HEK293 (cell line): Measurements from ENCODE around the gene ARID3A.
A peak's percentile ranks its signal among the peaks of the same experiment; 100 is the strongest.

ENCODE experiments used
- BCL11B ChIP-seq: fragments of 450-650 bp; formaldehyde crosslinking; IDR thresholded peaks from 2 replicates; pipeline ENCODE4 v1.5.1; 2016; ENCODE audit warnings: low read depth, missing biosample characterization, missing genetic modification characterization
- GLI2 ChIP-seq: fragments of 450-650 bp; formaldehyde crosslinking; IDR thresholded peaks from 2 replicates; pipeline ENCODE4; 2017; ENCODE audit warnings: missing biosample characterization, missing genetic modification characterization, low read depth, borderline replicate concordance
- KLF10 ChIP-seq: fragments of 450-650 bp; IDR thresholded peaks from 2 replicates; pipeline ENCODE4 v1.5.1; 2018; ENCODE audit warnings: missing biosample characterization, mild to moderate bottlenecking, missing genetic modification characterization
- PBX3 ChIP-seq: sonication (generic); formaldehyde crosslinking; IDR thresholded peaks from 2 replicates; pipeline ENCODE4 v1.8.1; 2022; ENCODE audit warnings: mild to moderate bottlenecking, moderate library complexity, missing genetic modification reagents
- PRDM1 ChIP-seq: fragments of 450-650 bp; formaldehyde crosslinking; IDR thresholded peaks from 2 replicates; pipeline ENCODE4; 2016; ENCODE audit warnings: missing biosample characterization, missing genetic modification characterization
- RBAK ChIP-seq: fragments of 450-650 bp; formaldehyde crosslinking; IDR thresholded peaks from 2 replicates; pipeline ENCODE4 v1.5.1; 2016; ENCODE audit warnings: missing biosample characterization, missing genetic modification characterization
- SP7 ChIP-seq: fragments of 450-650 bp; formaldehyde crosslinking; IDR thresholded peaks from 2 replicates; pipeline ENCODE4 v1.5.1; 2016; ENCODE audit warnings: missing biosample characterization, missing genetic modification characterization
- ZBTB6 ChIP-seq: fragments of 450-650 bp; formaldehyde crosslinking; IDR thresholded peaks from 2 replicates; pipeline ENCODE4 v1.5.1; 2017; ENCODE audit warnings: missing biosample characterization, missing genetic modification characterization
- ZBTB8A ChIP-seq: fragments of 450-650 bp; formaldehyde crosslinking; IDR thresholded peaks from 2 replicates; pipeline ENCODE4 v1.5.1; 2016; ENCODE audit warnings: missing biosample characterization, missing genetic modification characterization
- ZFP41 ChIP-seq: fragments of 450-650 bp; formaldehyde crosslinking; IDR thresholded peaks from 2 replicates; pipeline ENCODE4 v1.5.1; 2016; ENCODE audit warnings: missing biosample characterization, missing genetic modification characterization, borderline replicate concordance
- ZFP69B ChIP-seq: fragments of 450-650 bp; formaldehyde crosslinking; IDR thresholded peaks from 2 replicates; pipeline ENCODE4 v1.5.1; 2016; ENCODE audit warnings: missing biosample characterization, missing genetic modification characterization
- ZNF2 ChIP-seq: fragments of 450-650 bp; formaldehyde crosslinking; IDR thresholded peaks from 2 replicates; pipeline ENCODE4 v1.5.1; 2016; ENCODE audit warnings: missing biosample characterization, missing genetic modification characterization
- ZNF221 ChIP-seq: fragments of 450-650 bp; formaldehyde crosslinking; IDR thresholded peaks from 2 replicates; pipeline ENCODE4 v1.5.1; 2017; ENCODE audit warnings: missing biosample characterization, missing genetic modification characterization, borderline replicate concordance
- ZNF362 ChIP-seq: fragments of 450-650 bp; formaldehyde crosslinking; IDR thresholded peaks from 2 replicates; pipeline ENCODE4 v1.5.1; 2016; ENCODE audit warnings: missing biosample characterization, missing genetic modification characterization
- ZNF404 ChIP-seq: fragments of 450-650 bp; formaldehyde crosslinking; IDR thresholded peaks from 2 replicates; pipeline ENCODE4 v1.5.1; 2017; ENCODE audit warnings: missing biosample characterization, missing genetic modification characterization
- ZNF501 ChIP-seq: fragments of 450-650 bp; formaldehyde crosslinking; IDR thresholded peaks from 2 replicates; pipeline ENCODE4 v1.5.1; 2016; ENCODE audit warnings: missing biosample characterization, missing genetic modification characterization
- ZNF610 ChIP-seq: fragments of 450-650 bp; formaldehyde crosslinking; IDR thresholded peaks from 2 replicates; pipeline ENCODE4 v1.5.1; 2016; ENCODE audit warnings: missing biosample characterization, missing genetic modification characterization, borderline replicate concordance
- ZNF843 ChIP-seq: fragments of 450-650 bp; formaldehyde crosslinking; IDR thresholded peaks from 2 replicates; pipeline ENCODE4 v1.5.1; 2016; ENCODE audit warnings: missing biosample characterization, missing genetic modification characterization
- TF ChIP-seq, protein P1 (sequence below): fragments of 450-650 bp; IDR thresholded peaks from 2 replicates; pipeline ENCODE4 v1.5.1; 2018; ENCODE audit warnings: missing biosample characterization, mild to moderate bottlenecking, missing genetic modification characterization
- TF ChIP-seq, protein P2 (sequence below): fragments of 450-650 bp; formaldehyde crosslinking; IDR thresholded peaks from 2 replicates; pipeline ENCODE4 v1.5.1; 2017; ENCODE audit warnings: missing biosample characterization, missing genetic modification characterization
- TF ChIP-seq, protein P3 (sequence below): fragments of 450-650 bp; formaldehyde crosslinking; IDR thresholded peaks from 2 replicates; pipeline ENCODE4 v1.5.1; 2016; ENCODE audit warnings: missing biosample characterization, missing genetic modification characterization
- TF ChIP-seq, protein P4 (sequence below): fragments of 450-650 bp; formaldehyde crosslinking; IDR thresholded peaks from 2 replicates; pipeline ENCODE4 v1.5.1; 2016; ENCODE audit warnings: missing biosample characterization, missing genetic modification characterization

Gene ARID3A

GRCh38 chr19:1019980-1020867, 94.4 kb downstream of the ARID3A start (continued):
- TF ChIP-seq ZBTB6 (tag by site-specific recombination) (no peak; the same call in 1 of the 2 replicates), ZNF610 (tag by site-specific recombination) (no peak), ZBTB8A (tag by site-specific recombination) (no peak; the same call in 1 of the 2 replicates), ZNF501 (no peak), ZNF2 (tag by site-specific recombination) (no peak), PBX3 (CRISPR knock-in tag) (no peak), RBAK (no peak), ZFP41 (no peak), ZNF221 (tag by site-specific recombination) (no peak), SP7 (0 out of 2 replicates have a peak, but pooled peaks have one; percentile 35), BCL11B (tag by site-specific recombination) (peak; percentile 99), KLF10 (tag by site-specific recombination) (no peak), ZNF843 (tag by site-specific recombination) (no peak), ZNF404 (no peak), ZNF362 (no peak), PRDM1 (tag by site-specific recombination) (no peak), GLI2 (tag by site-specific recombination) (no peak), ZFP69B (tag by site-specific recombination) (no peak)
- TF ChIP-seq, protein P1, sequence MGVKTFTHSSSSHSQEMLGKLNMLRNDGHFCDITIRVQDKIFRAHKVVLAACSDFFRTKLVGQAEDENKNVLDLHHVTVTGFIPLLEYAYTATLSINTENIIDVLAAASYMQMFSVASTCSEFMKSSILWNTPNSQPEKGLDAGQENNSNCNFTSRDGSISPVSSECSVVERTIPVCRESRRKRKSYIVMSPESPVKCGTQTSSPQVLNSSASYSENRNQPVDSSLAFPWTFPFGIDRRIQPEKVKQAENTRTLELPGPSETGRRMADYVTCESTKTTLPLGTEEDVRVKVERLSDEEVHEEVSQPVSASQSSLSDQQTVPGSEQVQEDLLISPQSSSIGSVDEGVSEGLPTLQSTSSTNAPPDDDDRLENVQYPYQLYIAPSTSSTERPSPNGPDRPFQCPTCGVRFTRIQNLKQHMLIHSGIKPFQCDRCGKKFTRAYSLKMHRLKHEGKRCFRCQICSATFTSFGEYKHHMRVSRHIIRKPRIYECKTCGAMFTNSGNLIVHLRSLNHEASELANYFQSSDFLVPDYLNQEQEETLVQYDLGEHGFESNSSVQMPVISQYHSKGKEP, result no peak
- TF ChIP-seq, protein P2, sequence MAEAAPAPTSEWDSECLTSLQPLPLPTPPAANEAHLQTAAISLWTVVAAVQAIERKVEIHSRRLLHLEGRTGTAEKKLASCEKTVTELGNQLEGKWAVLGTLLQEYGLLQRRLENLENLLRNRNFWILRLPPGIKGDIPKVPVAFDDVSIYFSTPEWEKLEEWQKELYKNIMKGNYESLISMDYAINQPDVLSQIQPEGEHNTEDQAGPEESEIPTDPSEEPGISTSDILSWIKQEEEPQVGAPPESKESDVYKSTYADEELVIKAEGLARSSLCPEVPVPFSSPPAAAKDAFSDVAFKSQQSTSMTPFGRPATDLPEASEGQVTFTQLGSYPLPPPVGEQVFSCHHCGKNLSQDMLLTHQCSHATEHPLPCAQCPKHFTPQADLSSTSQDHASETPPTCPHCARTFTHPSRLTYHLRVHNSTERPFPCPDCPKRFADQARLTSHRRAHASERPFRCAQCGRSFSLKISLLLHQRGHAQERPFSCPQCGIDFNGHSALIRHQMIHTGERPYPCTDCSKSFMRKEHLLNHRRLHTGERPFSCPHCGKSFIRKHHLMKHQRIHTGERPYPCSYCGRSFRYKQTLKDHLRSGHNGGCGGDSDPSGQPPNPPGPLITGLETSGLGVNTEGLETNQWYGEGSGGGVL (tag by site-specific recombination), result 0 out of 2 replicates have a peak, but pooled peaks have one; percentile 26
- TF ChIP-seq, protein P3, sequence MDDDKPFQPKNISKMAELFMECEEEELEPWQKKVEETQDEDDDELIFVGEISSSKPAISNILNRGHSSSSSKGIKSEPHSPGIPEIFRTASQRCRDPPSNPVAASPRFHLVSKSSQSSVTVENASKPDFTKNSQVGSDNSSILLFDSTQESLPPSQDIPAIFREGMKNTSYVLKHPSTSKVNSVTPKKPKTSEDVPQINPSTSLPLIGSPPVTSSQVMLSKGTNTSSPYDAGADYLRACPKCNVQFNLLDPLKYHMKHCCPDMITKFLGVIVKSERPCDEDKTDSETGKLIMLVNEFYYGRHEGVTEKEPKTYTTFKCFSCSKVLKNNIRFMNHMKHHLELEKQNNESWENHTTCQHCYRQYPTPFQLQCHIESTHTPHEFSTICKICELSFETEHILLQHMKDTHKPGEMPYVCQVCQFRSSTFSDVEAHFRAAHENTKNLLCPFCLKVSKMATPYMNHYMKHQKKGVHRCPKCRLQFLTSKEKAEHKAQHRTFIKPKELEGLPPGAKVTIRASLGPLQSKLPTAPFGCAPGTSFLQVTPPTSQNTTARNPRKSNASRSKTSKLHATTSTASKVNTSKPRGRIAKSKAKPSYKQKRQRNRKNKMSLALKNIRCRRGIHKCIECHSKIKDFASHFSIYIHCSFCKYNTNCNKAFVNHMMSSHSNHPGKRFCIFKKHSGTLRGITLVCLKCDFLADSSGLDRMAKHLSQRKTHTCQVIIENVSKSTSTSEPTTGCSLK, result no peak
- TF ChIP-seq, protein P4, sequence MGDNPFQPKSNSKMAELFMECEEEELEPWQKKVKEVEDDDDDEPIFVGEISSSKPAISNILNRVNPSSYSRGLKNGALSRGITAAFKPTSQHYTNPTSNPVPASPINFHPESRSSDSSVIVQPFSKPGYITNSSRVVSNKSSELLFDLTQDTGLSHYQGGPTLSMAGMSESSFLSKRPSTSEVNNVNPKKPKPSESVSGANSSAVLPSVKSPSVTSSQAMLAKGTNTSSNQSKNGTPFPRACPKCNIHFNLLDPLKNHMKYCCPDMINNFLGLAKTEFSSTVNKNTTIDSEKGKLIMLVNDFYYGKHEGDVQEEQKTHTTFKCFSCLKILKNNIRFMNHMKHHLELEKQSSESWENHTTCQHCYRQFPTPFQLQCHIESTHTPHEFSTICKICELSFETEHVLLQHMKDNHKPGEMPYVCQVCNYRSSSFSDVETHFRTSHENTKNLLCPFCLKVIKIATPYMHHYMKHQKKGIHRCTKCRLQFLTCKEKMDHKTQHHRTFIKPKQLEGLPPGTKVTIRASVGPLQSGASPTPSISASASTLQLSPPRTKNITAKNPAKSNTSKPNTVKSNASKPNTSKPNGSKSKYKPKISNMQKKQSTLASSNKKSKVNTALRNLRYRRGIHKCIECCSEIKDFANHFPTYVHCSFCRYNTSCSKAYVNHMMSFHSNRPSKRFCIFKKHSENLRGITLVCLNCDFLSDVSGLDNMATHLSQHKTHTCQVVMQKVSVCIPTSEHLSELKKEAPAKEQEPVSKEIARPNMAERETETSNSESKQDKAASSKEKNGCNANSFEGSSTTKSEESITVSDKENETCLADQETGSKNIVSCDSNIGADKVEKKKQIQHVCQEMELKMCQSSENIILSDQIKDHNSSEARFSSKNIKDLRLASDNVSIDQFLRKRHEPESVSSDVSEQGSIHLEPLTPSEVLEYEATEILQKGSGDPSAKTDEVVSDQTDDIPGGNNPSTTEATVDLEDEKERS (tag by site-specific recombination), result no peak
